Neural cell (in vitro differentiated cells): ENCODE results near the gene CNST.

ENCODE experiments used
- MXI1 ChIP-seq: fragments of 450-650 bp; conservative IDR thresholded peaks from 2 replicates; pipeline ENCODE4 v1.6.1; 2014; ENCODE audit warnings: antibody characterized with exemption, mild to moderate bottlenecking; ENCODE audit not compliant: poor library complexity, severe bottlenecking
- POLR2AphosphoS5 ChIP-seq: IDR thresholded peaks from 2 replicates; pipeline ENCODE4 v1.6.1; 2012
- SMC3 ChIP-seq: fragments of 450-650 bp; conservative IDR thresholded peaks from 2 replicates; pipeline ENCODE4 v1.6.1; 2014; ENCODE audit warnings: antibody characterized with exemption, mild to moderate bottlenecking, moderate library complexity; ENCODE audit not compliant: poor library complexity
- TF ChIP-seq, protein P1 (sequence below): IDR thresholded peaks from 2 replicates; pipeline ENCODE4 v1.6.1; 2012; ENCODE audit warnings: borderline replicate concordance
- TF ChIP-seq, protein P2 (sequence below): fragments of 450-650 bp; IDR thresholded peaks from 2 replicates; pipeline ENCODE4 v1.5.1; 2014; ENCODE audit warnings: antibody characterized with exemption, mild to moderate bottlenecking, moderate library complexity; ENCODE audit not compliant: poor library complexity, severe bottlenecking

DNA sequence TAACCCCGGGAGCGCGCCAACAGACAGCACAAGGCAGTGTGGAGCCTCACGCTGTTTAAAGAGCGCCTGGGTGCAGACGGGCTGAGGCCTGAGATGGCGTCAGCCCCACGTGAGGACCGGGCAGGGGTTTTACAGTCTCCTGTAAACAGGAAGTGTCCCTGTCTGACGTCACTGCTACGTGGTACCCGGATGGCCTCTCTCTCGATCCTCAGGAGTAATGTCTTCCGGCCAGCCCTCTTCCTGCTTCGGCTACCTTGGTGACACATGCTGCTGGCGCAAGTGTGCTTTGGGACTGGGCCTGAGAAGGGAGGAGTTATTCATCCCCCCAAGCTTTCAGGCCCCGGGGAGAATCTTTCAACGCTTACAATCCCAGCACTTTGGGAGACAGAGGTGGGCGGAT, 41.2 kb downstream of the CNST start:
- TF ChIP-seq, protein P1, sequence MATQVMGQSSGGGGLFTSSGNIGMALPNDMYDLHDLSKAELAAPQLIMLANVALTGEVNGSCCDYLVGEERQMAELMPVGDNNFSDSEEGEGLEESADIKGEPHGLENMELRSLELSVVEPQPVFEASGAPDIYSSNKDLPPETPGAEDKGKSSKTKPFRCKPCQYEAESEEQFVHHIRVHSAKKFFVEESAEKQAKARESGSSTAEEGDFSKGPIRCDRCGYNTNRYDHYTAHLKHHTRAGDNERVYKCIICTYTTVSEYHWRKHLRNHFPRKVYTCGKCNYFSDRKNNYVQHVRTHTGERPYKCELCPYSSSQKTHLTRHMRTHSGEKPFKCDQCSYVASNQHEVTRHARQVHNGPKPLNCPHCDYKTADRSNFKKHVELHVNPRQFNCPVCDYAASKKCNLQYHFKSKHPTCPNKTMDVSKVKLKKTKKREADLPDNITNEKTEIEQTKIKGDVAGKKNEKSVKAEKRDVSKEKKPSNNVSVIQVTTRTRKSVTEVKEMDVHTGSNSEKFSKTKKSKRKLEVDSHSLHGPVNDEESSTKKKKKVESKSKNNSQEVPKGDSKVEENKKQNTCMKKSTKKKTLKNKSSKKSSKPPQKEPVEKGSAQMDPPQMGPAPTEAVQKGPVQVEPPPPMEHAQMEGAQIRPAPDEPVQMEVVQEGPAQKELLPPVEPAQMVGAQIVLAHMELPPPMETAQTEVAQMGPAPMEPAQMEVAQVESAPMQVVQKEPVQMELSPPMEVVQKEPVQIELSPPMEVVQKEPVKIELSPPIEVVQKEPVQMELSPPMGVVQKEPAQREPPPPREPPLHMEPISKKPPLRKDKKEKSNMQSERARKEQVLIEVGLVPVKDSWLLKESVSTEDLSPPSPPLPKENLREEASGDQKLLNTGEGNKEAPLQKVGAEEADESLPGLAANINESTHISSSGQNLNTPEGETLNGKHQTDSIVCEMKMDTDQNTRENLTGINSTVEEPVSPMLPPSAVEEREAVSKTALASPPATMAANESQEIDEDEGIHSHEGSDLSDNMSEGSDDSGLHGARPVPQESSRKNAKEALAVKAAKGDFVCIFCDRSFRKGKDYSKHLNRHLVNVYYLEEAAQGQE = no peak
- TF ChIP-seq, protein P2, sequence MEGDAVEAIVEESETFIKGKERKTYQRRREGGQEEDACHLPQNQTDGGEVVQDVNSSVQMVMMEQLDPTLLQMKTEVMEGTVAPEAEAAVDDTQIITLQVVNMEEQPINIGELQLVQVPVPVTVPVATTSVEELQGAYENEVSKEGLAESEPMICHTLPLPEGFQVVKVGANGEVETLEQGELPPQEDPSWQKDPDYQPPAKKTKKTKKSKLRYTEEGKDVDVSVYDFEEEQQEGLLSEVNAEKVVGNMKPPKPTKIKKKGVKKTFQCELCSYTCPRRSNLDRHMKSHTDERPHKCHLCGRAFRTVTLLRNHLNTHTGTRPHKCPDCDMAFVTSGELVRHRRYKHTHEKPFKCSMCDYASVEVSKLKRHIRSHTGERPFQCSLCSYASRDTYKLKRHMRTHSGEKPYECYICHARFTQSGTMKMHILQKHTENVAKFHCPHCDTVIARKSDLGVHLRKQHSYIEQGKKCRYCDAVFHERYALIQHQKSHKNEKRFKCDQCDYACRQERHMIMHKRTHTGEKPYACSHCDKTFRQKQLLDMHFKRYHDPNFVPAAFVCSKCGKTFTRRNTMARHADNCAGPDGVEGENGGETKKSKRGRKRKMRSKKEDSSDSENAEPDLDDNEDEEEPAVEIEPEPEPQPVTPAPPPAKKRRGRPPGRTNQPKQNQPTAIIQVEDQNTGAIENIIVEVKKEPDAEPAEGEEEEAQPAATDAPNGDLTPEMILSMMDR = no peak
- TF ChIP-seq MXI1 (no peak), SMC3 (no peak), POLR2AphosphoS5 (no peak)
